Endothelial cell of umbilical vein (primary cell): ENCODE data around the gene MYBBP1A. TPM values are rescaled to one million over a fixed set of nuclear protein-coding genes. Genes with fewer than 3 reads are reported as not detected.

Experiments
- BruUV-seq: library from RNA; stranded (reverse); fragments of 400-500 nt; replicated peaks from 2 replicates; lab custom pipeline; 2021; lab: Mats Ljungman, UMichigan
- CTCF ChIA-PET: fragments of 300-600, 350-600 bp; sonication (Branson Sonifier 250); formaldehyde crosslinking; loops from one replicate; lab custom pipeline; 2021; ENCODE audit warnings: antibody characterized with exemption, inconsistent platforms; lab: Charles Lee
- POLR2A ChIA-PET: fragments of 300-600, 350-600 bp; sonication (Branson Sonifier 250); formaldehyde crosslinking; loops from one replicate; lab custom pipeline; 2021; ENCODE audit warnings: antibody characterized with exemption, inconsistent platforms; lab: Charles Lee
- DNase-seq: peaks from one replicate; pipeline ENCODE4 v3.0.0-alpha.2; 2011; ENCODE audit warnings: low read depth, low spot score
- FAIRE-seq: peaks from 2 replicates; lab custom pipeline; 2011; peaks lifted over from hg19 to GRCh38; lab: Jason Lieb, UNC
- H2AFZ ChIP-seq: 2 replicates; pipeline ENCODE4 v1.6.0; 2012; ENCODE audit warnings: low read depth, low read length, control low read depth, inconsistent platforms
- H3K27ac ChIP-seq: 2 replicates; pipeline ENCODE4 v1.5.1; 2011; ENCODE audit warnings: low read depth, mild to moderate bottlenecking, control low read depth, low read length, moderate library complexity; ENCODE audit not compliant: insufficient read depth
- H3K27me3 ChIP-seq, 2 experiments: 2 replicates each; pipeline versions ENCODE4 v1.6.0 to v1.6.1; 2011; ENCODE audit warnings: low read length in 2 of 2, mixed read lengths in 1 of 2; ENCODE audit not compliant: control insufficient read depth in 2 of 2, insufficient read depth in 2 of 2
- H3K36me3 ChIP-seq, 2 experiments: 2 replicates in 1 of 2; 3 replicates in 1 of 2; pipeline ENCODE4 v1.5.1; 2011; ENCODE audit warnings: low read length in 2 of 2, mild to moderate bottlenecking in 1 of 2, moderate library complexity in 1 of 2; ENCODE audit not compliant: control insufficient read depth in 2 of 2, insufficient read depth in 2 of 2; ENCODE audit errors: extremely low read depth in 1 of 2
- H3K4me1 ChIP-seq: 3 replicates; pipeline ENCODE4 v1.5.1; 2011; ENCODE audit warnings: mild to moderate bottlenecking, low read length; ENCODE audit not compliant: control insufficient read depth, insufficient read depth; ENCODE audit errors: extremely low read depth
- H3K4me2 ChIP-seq: 2 replicates; pipeline ENCODE4 v1.6.1; 2011; ENCODE audit warnings: low read length, control low read depth, mixed read lengths; ENCODE audit not compliant: insufficient read depth
- H3K4me3 ChIP-seq, 3 experiments: fragments of 200-600 bp in 1 of 3; sonication (generic), shearing (Covaris generic) in 1 of 3; replicated peaks in 1 of 3; 2 replicates each; pipeline ENCODE4 v1.5.1; 2011 to 2016; ENCODE audit warnings: control low read depth in 3 of 3, low read length in 3 of 3, mild to moderate bottlenecking in 2 of 3, inconsistent platforms in 1 of 3, low read depth in 1 of 3, moderate library complexity in 1 of 3; ENCODE audit not compliant: insufficient read depth in 1 of 3
- H3K79me2 ChIP-seq: 2 replicates; pipeline ENCODE4 v1.6.0; 2012; ENCODE audit warnings: low read length, inconsistent platforms; ENCODE audit not compliant: control insufficient read depth, insufficient read depth
- H3K9ac ChIP-seq: replicated peaks from 2 replicates; pipeline ENCODE3; 2011; ENCODE audit warnings: low read length, control low read depth; ENCODE audit not compliant: insufficient read depth; ENCODE audit errors: extremely low read depth
- H3K9me1 ChIP-seq: replicated peaks from 3 replicates; pipeline ENCODE4 v1.6.0; 2011; ENCODE audit warnings: mild to moderate bottlenecking, low read length; ENCODE audit not compliant: control insufficient read depth, insufficient read depth; ENCODE audit errors: extremely low read depth
- H3K9me3 ChIP-seq: replicated peaks from 2 replicates; pipeline ENCODE4 v1.5.1; 2012; ENCODE audit warnings: low read length, inconsistent platforms; ENCODE audit not compliant: control insufficient read depth, insufficient read depth
- H4K20me1 ChIP-seq: replicated peaks from 2 replicates; pipeline ENCODE3; 2011; ENCODE audit warnings: mild to moderate bottlenecking, low read length; ENCODE audit not compliant: control insufficient read depth, insufficient read depth; ENCODE audit errors: extremely low read depth
- EZH2 ChIP-seq: IDR thresholded peaks from 2 replicates; pipeline ENCODE4 v1.6.1; 2012; ENCODE audit warnings: borderline replicate concordance, low read depth, mild to moderate bottlenecking, moderate library complexity, low read length, inconsistent platforms; ENCODE audit not compliant: severe bottlenecking
- FOS ChIP-seq: IDR thresholded peaks from 2 replicates; pipeline ENCODE4 v1.6.1; 2011; ENCODE audit warnings: mild to moderate bottlenecking, low read length, moderate library complexity, borderline replicate concordance; ENCODE audit not compliant: insufficient read depth
- GATA2 ChIP-seq: IDR thresholded peaks from 2 replicates; pipeline ENCODE4 v1.7.0; 2011; ENCODE audit warnings: low read depth, mild to moderate bottlenecking, moderate library complexity, mixed read lengths, low read length; ENCODE audit not compliant: insufficient read length, insufficient read depth
- JUN ChIP-seq: IDR thresholded peaks from 2 replicates; pipeline ENCODE4 v1.6.1; 2011; ENCODE audit warnings: borderline replicate concordance, low read depth; ENCODE audit not compliant: insufficient read length, insufficient read depth
- MAX ChIP-seq: IDR thresholded peaks from 2 replicates; pipeline ENCODE4 v1.6.1; 2011; ENCODE audit not compliant: insufficient read depth, insufficient read length
- MYC ChIP-seq: IDR thresholded peaks from one replicate; pipeline ENCODE4 v1.6.1; 2011; ENCODE audit warnings: mild to moderate bottlenecking, low read depth, low read length
- POLR2A ChIP-seq: IDR thresholded peaks from 2 replicates; pipeline ENCODE4 v1.6.1; 2012; ENCODE audit warnings: low read depth, mild to moderate bottlenecking, control low read depth, low read length
- POLR2AphosphoS5 ChIP-seq: IDR thresholded peaks from 2 replicates; pipeline ENCODE4 v1.6.1; 2012; ENCODE audit warnings: low read depth, mild to moderate bottlenecking, control low read depth, low read length, moderate library complexity; ENCODE audit not compliant: insufficient read depth
- dilution Hi-C: fragments of 300-500 bp; cut with MboI; formaldehyde crosslinking; loops from one replicate; pipeline ENCODE4 v1.15.0; 2019; ENCODE audit warnings: low sequenced_read_pairs; ENCODE audit not compliant: extremely low pct_ligation_motif_present
- intact Hi-C: fragments of 100-400 bp; cut with micrococcal nuclease; formaldehyde crosslinking; loops from one replicate; pipeline ENCODE4 v1.10.0; 2022
- polyA plus RNA-seq, 4 experiments: library from polyadenylated mRNA; depleted of rRNA in 3 of 4; stranded (reverse) in 3 of 4; unstranded in 1 of 4; fragments of >200 nt; gene quantifications; 2 replicates each; pipeline versions ENCODE4 v1.2.1 to v1.2.3, GENCODE V29; 2011 to 2012; ENCODE audit warnings: missing spikeins in 1 of 4
- total RNA-seq: library from RNA; stranded (reverse); gene quantifications from 2 replicates; pipeline ENCODE4 v1.2.3, GENCODE V29; 2021
- TF ChIP-seq, protein P1 (sequence below), 2 donors: IDR thresholded peaks; 1 replicate in 1 of 2; 2 replicates in 1 of 2; pipeline ENCODE4 v1.5.1; 2011; ENCODE audit warnings: low read length in 2 of 2, mild to moderate bottlenecking in 2 of 2, moderate library complexity in 2 of 2, control low read depth in 1 of 2, inconsistent platforms in 1 of 2, low read depth in 1 of 2; ENCODE audit not compliant: insufficient read depth in 1 of 2; ENCODE audit errors: extremely low read depth in 1 of 2

MYBBP1A gene
- total and polyA plus RNA-seq, 2 donors (not counting 3 experiments of a cell fraction or from before 2014, with no cell fraction given): 26.8 to 79.2 TPM

DNA sequence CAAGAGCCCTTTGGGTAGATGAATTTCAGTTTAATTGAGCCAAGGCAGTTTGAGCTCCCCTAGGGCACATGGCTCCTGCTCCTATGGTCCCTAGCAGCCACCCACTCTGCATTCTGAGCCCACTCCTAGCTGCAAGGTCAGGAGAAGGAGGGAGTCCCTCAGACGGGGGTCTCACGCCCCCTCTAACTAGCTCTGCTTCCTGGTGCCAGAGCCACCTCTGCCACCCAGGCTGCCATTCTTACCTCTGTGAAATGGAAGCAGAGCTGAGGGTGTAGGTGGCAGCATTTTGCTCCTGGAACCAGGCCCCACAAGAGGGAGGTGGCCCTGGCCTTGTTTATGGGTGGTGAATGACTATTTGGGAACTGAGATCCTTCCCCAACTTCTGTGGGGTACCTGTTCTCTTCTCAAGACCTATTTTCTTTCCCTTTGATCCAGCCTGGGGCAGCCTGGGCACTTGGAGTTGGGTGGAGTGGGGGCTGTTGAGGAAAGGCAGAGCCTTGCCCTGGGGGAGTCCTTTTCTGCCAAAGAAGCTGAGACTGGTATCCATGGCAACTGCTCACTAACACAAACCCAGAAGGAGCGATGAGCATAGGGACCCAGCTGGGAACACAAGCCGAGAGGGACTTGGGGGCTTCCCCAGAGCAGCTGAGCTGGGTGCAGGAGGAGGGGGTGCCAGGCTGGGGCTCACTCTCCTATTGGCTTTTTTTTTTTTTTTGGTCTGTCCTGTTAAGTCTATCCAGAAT, 51.7 kb downstream of the MYBBP1A start:
- Histone ChIP-seq H3K9ac (no peak overlapping the region), H3K4me1 (peaks cover 40% of the 10 kb centered on the region)
- TF ChIP-seq, protein P1, sequence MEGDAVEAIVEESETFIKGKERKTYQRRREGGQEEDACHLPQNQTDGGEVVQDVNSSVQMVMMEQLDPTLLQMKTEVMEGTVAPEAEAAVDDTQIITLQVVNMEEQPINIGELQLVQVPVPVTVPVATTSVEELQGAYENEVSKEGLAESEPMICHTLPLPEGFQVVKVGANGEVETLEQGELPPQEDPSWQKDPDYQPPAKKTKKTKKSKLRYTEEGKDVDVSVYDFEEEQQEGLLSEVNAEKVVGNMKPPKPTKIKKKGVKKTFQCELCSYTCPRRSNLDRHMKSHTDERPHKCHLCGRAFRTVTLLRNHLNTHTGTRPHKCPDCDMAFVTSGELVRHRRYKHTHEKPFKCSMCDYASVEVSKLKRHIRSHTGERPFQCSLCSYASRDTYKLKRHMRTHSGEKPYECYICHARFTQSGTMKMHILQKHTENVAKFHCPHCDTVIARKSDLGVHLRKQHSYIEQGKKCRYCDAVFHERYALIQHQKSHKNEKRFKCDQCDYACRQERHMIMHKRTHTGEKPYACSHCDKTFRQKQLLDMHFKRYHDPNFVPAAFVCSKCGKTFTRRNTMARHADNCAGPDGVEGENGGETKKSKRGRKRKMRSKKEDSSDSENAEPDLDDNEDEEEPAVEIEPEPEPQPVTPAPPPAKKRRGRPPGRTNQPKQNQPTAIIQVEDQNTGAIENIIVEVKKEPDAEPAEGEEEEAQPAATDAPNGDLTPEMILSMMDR (IDR thresholded peaks at IDR 0.05; ENCODE audit: extremely low read depth in 1 of 2, insufficient read depth in 1 of 2, low read depth in 1 of 2, low read length in 2 of 2): no peak
- TF ChIP-seq JUN (no peak), MAX (no peak), GATA2 (no peak), MYC (no peak), POLR2AphosphoS5 (no peak), EZH2 (no peak), FOS (no peak), POLR2A (no peak)

More for the DNA sequence above, 51.7 kb downstream of the MYBBP1A start:
- Histone ChIP-seq H3K79me2 (peaks cover 7% of the 10 kb centered on the region), H3K9me3 (no peaks in the 10 kb centered on the region), H3K27ac (no peak overlapping the region), H3K27me3 (no peaks in the 10 kb centered on the region), H3K9me1 (no peaks in the 10 kb centered on the region), H3K4me2 (no peak overlapping the region), H3K4me3 (no peak overlapping the region), H3K36me3 (peaks cover 0 to 5% of the 10 kb centered on the region in 2 experiments), H2AFZ (no peak overlapping the region), H4K20me1 (no peaks in the 10 kb centered on the region)
- FAIRE-seq (no peak), DNase-seq (no peak)
- ChIA-PET CTCF (interaction anchor here (1.0 kb wide), 1 partner anchor 35 kb away, joined by 3 read pairs; no protein-coding TSS in a partner anchor), POLR2A (interaction anchor here (0.6 kb wide), 1 partner anchor 23 kb away, joined by 3 read pairs; no protein-coding TSS in a partner anchor)
- dilution Hi-C loops: no loop called here
- intact Hi-C loops: loop anchor here (2.0 kb wide), 1 partner anchor 15 kb away; no protein-coding TSS in a partner anchor
- no TSS peak for BruUV-seq
